ENCODE results near the gene RNF113A. TPM values are rescaled to one million over a fixed set of nuclear protein-coding genes. Genes with fewer than 3 reads are reported as not detected.
A peak's percentile ranks its signal among the peaks of the same experiment; 100 is the strongest.

RNF113A gene
- total RNA-seq, 1 donor from 2014 or later: 10.9 TPM

- peak overlapping the region; percentile 85 for H3K4me3 ChIP-seq
- peak overlapping the region; percentile 78 for H3K4me2 ChIP-seq
- H3K27me3 Mint-ChIP-seq (ENCODE audit: insufficient read depth, low read depth): peaks cover 2% of the 10 kb centered on the region
- H3K27ac ChIP-seq: no peak overlapping the region
- H3K9ac ChIP-seq: peak overlapping the region; percentile 67
- H3K4me3 Mint-ChIP-seq: peak overlapping the region; percentile 87
- no peaks in the 10 kb centered on the region for H3K27me3 ChIP-seq
- no peaks in the 10 kb centered on the region for H3F3A ChIP-seq (ENCODE audit: low read depth)
- peak overlapping the region; percentile 93 for H3K27ac Mint-ChIP-seq
- H4K20me1 ChIP-seq (ENCODE audit: low read depth): no peaks in the 10 kb centered on the region
- H3K36me3 Mint-ChIP-seq: peaks cover 6% of the 10 kb centered on the region
- no peaks in the 10 kb centered on the region for H3K4me1 ChIP-seq
- H3K36me3 ChIP-seq: peaks cover 15% of the 10 kb centered on the region
- DNase-seq (ENCODE audit: low spot score): peak; percentile 5
- peaks cover 3% of the 10 kb centered on the region for H3K4me1 Mint-ChIP-seq
- H3K9me3 ChIP-seq (ENCODE audit: low read depth): peaks cover 1% of the 10 kb centered on the region
- H3K79me2 ChIP-seq (ENCODE audit: low read depth): peaks cover 33% of the 10 kb centered on the region
- H3K9me3 Mint-ChIP-seq: peaks cover 7% of the 10 kb centered on the region
- no peak for TF ChIP-seq EZH2 (IDR thresholded peaks at IDR 0.05)
- TF ChIP-seq, protein P1, sequence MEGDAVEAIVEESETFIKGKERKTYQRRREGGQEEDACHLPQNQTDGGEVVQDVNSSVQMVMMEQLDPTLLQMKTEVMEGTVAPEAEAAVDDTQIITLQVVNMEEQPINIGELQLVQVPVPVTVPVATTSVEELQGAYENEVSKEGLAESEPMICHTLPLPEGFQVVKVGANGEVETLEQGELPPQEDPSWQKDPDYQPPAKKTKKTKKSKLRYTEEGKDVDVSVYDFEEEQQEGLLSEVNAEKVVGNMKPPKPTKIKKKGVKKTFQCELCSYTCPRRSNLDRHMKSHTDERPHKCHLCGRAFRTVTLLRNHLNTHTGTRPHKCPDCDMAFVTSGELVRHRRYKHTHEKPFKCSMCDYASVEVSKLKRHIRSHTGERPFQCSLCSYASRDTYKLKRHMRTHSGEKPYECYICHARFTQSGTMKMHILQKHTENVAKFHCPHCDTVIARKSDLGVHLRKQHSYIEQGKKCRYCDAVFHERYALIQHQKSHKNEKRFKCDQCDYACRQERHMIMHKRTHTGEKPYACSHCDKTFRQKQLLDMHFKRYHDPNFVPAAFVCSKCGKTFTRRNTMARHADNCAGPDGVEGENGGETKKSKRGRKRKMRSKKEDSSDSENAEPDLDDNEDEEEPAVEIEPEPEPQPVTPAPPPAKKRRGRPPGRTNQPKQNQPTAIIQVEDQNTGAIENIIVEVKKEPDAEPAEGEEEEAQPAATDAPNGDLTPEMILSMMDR (IDR thresholded peaks at IDR 0.05): no peak
- TF ChIP-seq EZH2phosphoT487 (IDR thresholded peaks at IDR 0.05): no peak
- peak overlapping the region; percentile 83 for H2AFZ ChIP-seq (replicated peaks)
Observed at GRCh38 chrX:119853444-119853843, 18.1 kb downstream of the RNF113A start.

- TF ChIP-seq EZH2phosphoT487 (IDR thresholded peaks at IDR 0.05) (no peak), EZH2 (IDR thresholded peaks at IDR 0.05) (no peak)
- TF ChIP-seq, protein P1 (IDR thresholded peaks at IDR 0.05): no peak
- Histone ChIP-seq H3K4me2 (peak within 1 kb of the TSS; percentile 88), H3K79me2 (ENCODE audit: low read depth) (peaks cover 33% of the 10 kb centered on the region), H3F3A (ENCODE audit: low read depth) (no peaks in the 10 kb centered on the region), H3K9me3 (ENCODE audit: low read depth) (no peaks in the 10 kb centered on the region), H3K4me3 (peak within 1 kb of the TSS; percentile 85), H3K4me1 (no peaks in the 10 kb centered on the region), H3K27ac (peak within 1 kb of the TSS; percentile 73), H4K20me1 (ENCODE audit: low read depth) (no peaks in the 10 kb centered on the region), H3K9ac (peak within 1 kb of the TSS; percentile 90), H3K36me3 (peaks cover 17% of the 10 kb centered on the region), H3K27me3 (no peaks in the 10 kb centered on the region), H2AFZ (replicated peaks) (peak within 1 kb of the TSS; percentile 83)
- peaks cover 6% of the 10 kb centered on the region for H3K36me3 Mint-ChIP-seq
- peak; percentile 98 for DNase-seq (ENCODE audit: low spot score)
- peaks cover 3% of the 10 kb centered on the region for H3K4me1 Mint-ChIP-seq
- peaks cover 7% of the 10 kb centered on the region for H3K9me3 Mint-ChIP-seq
- peak within 1 kb of the TSS; percentile 87 for H3K4me3 Mint-ChIP-seq
- H3K27ac Mint-ChIP-seq: peak within 1 kb of the TSS; percentile 98
- H3K27me3 Mint-ChIP-seq (ENCODE audit: insufficient read depth, low read depth): peaks cover 2% of the 10 kb centered on the region
Observed at GRCh38 chrX:119852382-119853353, 18.9 kb downstream of the RNF113A start, which contains the start of gene UPF3B. Gene UPF3B, minus strand, starts transcription at chrX:119852963. Its CDS starts 35 bp downstream, at chrX:119852928.

DNA sequence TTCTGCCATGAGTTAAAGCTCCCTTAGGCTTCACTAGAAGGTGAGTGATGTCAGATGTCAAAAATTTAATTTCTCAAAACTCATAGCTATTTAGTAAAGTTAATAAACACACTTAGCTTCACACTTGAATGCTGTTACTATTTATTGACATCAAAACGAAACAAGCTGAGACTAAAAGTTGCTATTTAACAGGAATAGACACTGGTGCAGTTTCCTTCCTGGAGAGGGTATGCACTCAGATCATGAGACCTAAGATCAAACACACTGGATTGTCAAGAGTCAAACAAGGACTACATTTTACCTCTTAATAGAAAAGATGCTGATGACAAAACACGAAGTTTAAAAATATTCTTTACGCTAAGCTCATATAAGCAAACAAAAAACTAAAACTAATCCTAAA lies 37.6 kb downstream of the RNF113A start:
- Histone ChIP-seq H3K4me2 (no peak overlapping the region), H3K4me3 (no peak overlapping the region), H3K9me3 (ENCODE audit: low read depth) (peaks cover 3% of the 10 kb centered on the region), H4K20me1 (ENCODE audit: low read depth) (no peaks in the 10 kb centered on the region), H3K27me3 (no peaks in the 10 kb centered on the region), H3K36me3 (peaks cover 7% of the 10 kb centered on the region), H3F3A (ENCODE audit: low read depth) (no peaks in the 10 kb centered on the region), H3K9ac (no peak overlapping the region), H3K79me2 (ENCODE audit: low read depth) (no peaks in the 10 kb centered on the region), H2AFZ (replicated peaks) (no peak overlapping the region), H3K27ac (no peak overlapping the region), H3K4me1 (no peaks in the 10 kb centered on the region)
- peaks cover 7% of the 10 kb centered on the region for H3K9me3 Mint-ChIP-seq
- no peaks in the 10 kb centered on the region for H3K4me1 Mint-ChIP-seq
- H3K36me3 Mint-ChIP-seq: peaks cover 27% of the 10 kb centered on the region
- H3K4me3 Mint-ChIP-seq: no peak overlapping the region
- no peak for DNase-seq (ENCODE audit: low spot score)
- TF ChIP-seq, protein P1 (IDR thresholded peaks at IDR 0.05): no peak
- TF ChIP-seq EZH2 (IDR thresholded peaks at IDR 0.05): no peak
- TF ChIP-seq EZH2phosphoT487 (IDR thresholded peaks at IDR 0.05): no peak
- H3K27ac Mint-ChIP-seq: no peak overlapping the region
- no peaks in the 10 kb centered on the region for H3K27me3 Mint-ChIP-seq (ENCODE audit: insufficient read depth, low read depth)
